Astrocyte (in vitro differentiated cells and primary cell): ENCODE results near the gene ARHGAP26.

Experiments used
- EZH2 ChIP-seq: IDR thresholded peaks from 2 replicates; pipeline ENCODE4 v1.6.1; 2012; ENCODE audit warnings: mild to moderate bottlenecking, low read length, inconsistent platforms; ENCODE audit not compliant: insufficient read depth
- TF ChIP-seq, protein P1 (sequence below): IDR thresholded peaks from 2 replicates; pipeline ENCODE4 v1.5.1; 2011; ENCODE audit warnings: low read depth, mild to moderate bottlenecking, inconsistent platforms, low read length, moderate library complexity; ENCODE audit not compliant: insufficient read depth

DNA sequence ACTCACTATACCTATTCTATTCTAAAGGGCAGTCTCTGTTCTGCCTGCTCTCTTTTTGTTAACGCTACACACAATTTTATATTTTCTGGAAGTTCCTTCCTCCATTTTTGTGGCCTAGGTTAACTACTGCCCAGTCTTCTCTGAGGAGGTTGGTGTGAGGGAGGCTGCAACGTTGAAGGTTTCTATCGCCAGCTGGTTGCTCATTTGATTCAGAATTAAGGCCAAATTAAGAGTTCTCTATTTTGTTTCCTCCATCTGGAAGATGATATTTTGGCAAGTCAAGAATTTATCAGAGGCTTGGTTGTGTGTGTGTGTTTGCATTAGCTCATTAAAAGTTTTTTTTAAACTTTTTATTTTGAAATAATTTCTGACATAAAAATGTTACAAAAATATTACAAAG is 175.1 kb downstream of the ARHGAP26 start:
- TF ChIP-seq EZH2: no peak
- TF ChIP-seq, protein P1, sequence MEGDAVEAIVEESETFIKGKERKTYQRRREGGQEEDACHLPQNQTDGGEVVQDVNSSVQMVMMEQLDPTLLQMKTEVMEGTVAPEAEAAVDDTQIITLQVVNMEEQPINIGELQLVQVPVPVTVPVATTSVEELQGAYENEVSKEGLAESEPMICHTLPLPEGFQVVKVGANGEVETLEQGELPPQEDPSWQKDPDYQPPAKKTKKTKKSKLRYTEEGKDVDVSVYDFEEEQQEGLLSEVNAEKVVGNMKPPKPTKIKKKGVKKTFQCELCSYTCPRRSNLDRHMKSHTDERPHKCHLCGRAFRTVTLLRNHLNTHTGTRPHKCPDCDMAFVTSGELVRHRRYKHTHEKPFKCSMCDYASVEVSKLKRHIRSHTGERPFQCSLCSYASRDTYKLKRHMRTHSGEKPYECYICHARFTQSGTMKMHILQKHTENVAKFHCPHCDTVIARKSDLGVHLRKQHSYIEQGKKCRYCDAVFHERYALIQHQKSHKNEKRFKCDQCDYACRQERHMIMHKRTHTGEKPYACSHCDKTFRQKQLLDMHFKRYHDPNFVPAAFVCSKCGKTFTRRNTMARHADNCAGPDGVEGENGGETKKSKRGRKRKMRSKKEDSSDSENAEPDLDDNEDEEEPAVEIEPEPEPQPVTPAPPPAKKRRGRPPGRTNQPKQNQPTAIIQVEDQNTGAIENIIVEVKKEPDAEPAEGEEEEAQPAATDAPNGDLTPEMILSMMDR: no peak
